HCEC 1CT (cell line): ENCODE data around the gene RAB1A.
"Not testable (repeated sequence)": the region's sequence is repeated elsewhere in the genome, so short reads cannot be mapped to it uniquely, and the experiment has no call there.

ENCODE experiments used
- DNase-seq: peaks from one replicate; pipeline ENCODE4 v3.0.0-alpha.2; 2017

Gene RAB1A

GRCh38 chr2:65134158-65134557 is 4.3 kb upstream of the RAB1A start:
- no peak for DNase-seq

- DNase-seq, result no peak
Measured at GRCh38 chr2:65133626-65134025, 3.7 kb upstream of the RAB1A start.

GRCh38 chr2:65132930-65133329 is 3.0 kb upstream of the RAB1A start:
- not testable (repeated sequence) for DNase-seq

- peak; percentile 65 for DNase-seq
Measured at GRCh38 chr2:65130664-65131175, 814 bp upstream of the RAB1A start.

GRCh38 chr2:65129286-65129825 is 550 bp downstream of the RAB1A start:
- DNase-seq, result no peak

GRCh38 chr2:65128297-65129190 is 1.4 kb downstream of the RAB1A start:
- peak; percentile 49 for DNase-seq

GRCh38 chr2:65125457-65125856 is 4.4 kb downstream of the RAB1A start:
- peak; percentile 27 for DNase-seq

- DNase-seq, result no peak
Measured at GRCh38 chr2:65122313-65122712, 7.6 kb downstream of the RAB1A start.

GRCh38 chr2:65120990-65121693 is 8.8 kb downstream of the RAB1A start:
- no peak for DNase-seq

GRCh38 chr2:65116645-65117044 is 13.3 kb downstream of the RAB1A start:
- DNase-seq, result no peak

- DNase-seq, result no peak
Measured at GRCh38 chr2:65114921-65115320, 15.0 kb downstream of the RAB1A start.

GRCh38 chr2:65113816-65114215 is 16.1 kb downstream of the RAB1A start:
- DNase-seq, result no peak

GRCh38 chr2:65113229-65113628 is 16.7 kb downstream of the RAB1A start:
- no peak for DNase-seq

GRCh38 chr2:65112633-65113032 is 17.3 kb downstream of the RAB1A start:
- DNase-seq, result no peak

- DNase-seq, result no peak
Measured at GRCh38 chr2:65108780-65109179, 21.1 kb downstream of the RAB1A start.

GRCh38 chr2:65107530-65107929 is 22.4 kb downstream of the RAB1A start:
- DNase-seq, result no peak

- no peak for DNase-seq
Measured at GRCh38 chr2:65103013-65103715, 26.7 kb downstream of the RAB1A start.

- no peak for DNase-seq
Measured at GRCh38 chr2:65101071-65101470, 28.8 kb downstream of the RAB1A start.

- no peak for DNase-seq
Measured at GRCh38 chr2:65098741-65099140, 31.2 kb downstream of the RAB1A start.

GRCh38 chr2:65097844-65098243 is 32.1 kb downstream of the RAB1A start:
- DNase-seq, result no peak

GRCh38 chr2:65096948-65097347 is 33.0 kb downstream of the RAB1A start:
- DNase-seq, result no peak

- no peak for DNase-seq
Measured at GRCh38 chr2:65093211-65093610, 36.7 kb downstream of the RAB1A start.

- no peak for DNase-seq
Measured at GRCh38 chr2:65092791-65093190, 37.1 kb downstream of the RAB1A start.
